ENCODE measurements around the gene GIT1. TPM values are rescaled to one million over a fixed set of nuclear protein-coding genes. Genes with fewer than 3 reads are reported as not detected.

GIT1 gene
- total RNA-seq, 1 donor from 2014 or later = 39.8 TPM

GRCh38 chr17:29610395-29610794 lies 20.9 kb upstream of the GIT1 start:
- intact Hi-C loops (cut with DNase I) = no loop called here
- Histone ChIP-seq H3K36me3 (no peaks in the 10 kb centered on the region), H3K9me3 (no peaks in the 10 kb centered on the region), H3K27ac (no peak overlapping the region), H3K4me1 (peaks cover 25% of the 10 kb centered on the region), H3K4me3 (no peak overlapping the region), H3K27me3 (no peaks in the 10 kb centered on the region)
- TF ChIP-seq POLR2AphosphoS5 (IDR thresholded peaks at IDR 0.05; ENCODE audit: insufficient read depth in 1 of 2, low read depth in 1 of 2) = no peak
- DNase-seq (ENCODE audit: extremely low spot score in 2 of 2) = no peak

- TF ChIP-seq CTCF (IDR thresholded peaks at IDR 0.05) = no peak
- TF ChIP-seq POLR2AphosphoS5 (IDR thresholded peaks at IDR 0.05; ENCODE audit: insufficient read depth in 1 of 2, low read depth in 1 of 2) = no peak
- no peak for TF ChIP-seq POLR2A (IDR thresholded peaks at IDR 0.05)
- DNase-seq (ENCODE audit: extremely low spot score in 2 of 2) = no peak
- no peaks in the 10 kb centered on the region for H3K36me3 ChIP-seq
- H3K9me3 ChIP-seq = no peaks in the 10 kb centered on the region
- no peak overlapping the region for H3K27ac ChIP-seq
- no peak overlapping the region for H3K4me3 ChIP-seq
- H3K4me1 ChIP-seq = peaks cover 11% of the 10 kb centered on the region
- intact Hi-C loops (cut with DNase I) = no loop called here
- H3K27me3 ChIP-seq = no peaks in the 10 kb centered on the region
Measured at GRCh38 chr17:29608986-29609385, 19.5 kb upstream of the GIT1 start.

GRCh38 chr17:29607557-29608195 lies 18.2 kb upstream of the GIT1 start:
- no peaks in the 10 kb centered on the region for H3K4me1 ChIP-seq
- TF ChIP-seq CTCF (IDR thresholded peaks at IDR 0.05) (no peak), POLR2A (IDR thresholded peaks at IDR 0.05) (no peak), POLR2AphosphoS5 (IDR thresholded peaks at IDR 0.05; ENCODE audit: insufficient read depth in 1 of 2, low read depth in 1 of 2) (no peak)
- no peak overlapping the region for H3K27ac ChIP-seq
- DNase-seq (ENCODE audit: extremely low spot score in 2 of 2) = no peak
- H3K4me3 ChIP-seq = no peak overlapping the region
- H3K27me3 ChIP-seq = no peaks in the 10 kb centered on the region
- H3K36me3 ChIP-seq = no peaks in the 10 kb centered on the region
- no peaks in the 10 kb centered on the region for H3K9me3 ChIP-seq
- intact Hi-C loops (cut with DNase I) = no loop called here

GRCh38 chr17:29603109-29603674 lies 13.7 kb upstream of the GIT1 start:
- TF ChIP-seq CTCF (IDR thresholded peaks at IDR 0.05) (no peak), POLR2AphosphoS5 (IDR thresholded peaks at IDR 0.05; ENCODE audit: insufficient read depth in 1 of 2, low read depth in 1 of 2) (no peak), POLR2A (IDR thresholded peaks at IDR 0.05) (no peak)
- Histone ChIP-seq H3K27me3 (no peaks in the 10 kb centered on the region), H3K9me3 (no peaks in the 10 kb centered on the region), H3K4me3 (no peak overlapping the region), H3K4me1 (no peaks in the 10 kb centered on the region), H3K36me3 (no peaks in the 10 kb centered on the region), H3K27ac (no peak overlapping the region)
- intact Hi-C loops (cut with DNase I) = no loop called here
- DNase-seq (ENCODE audit: extremely low spot score in 2 of 2) = no peak

GRCh38 chr17:29597361-29598172 lies 8.1 kb upstream of the GIT1 start:
- no peak for DNase-seq (ENCODE audit: extremely low spot score in 2 of 2)
- Histone ChIP-seq H3K27ac (peak overlapping the region; percentile 51), H3K9me3 (no peaks in the 10 kb centered on the region), H3K4me3 (no peak overlapping the region), H3K4me1 (peaks cover 40% of the 10 kb centered on the region), H3K27me3 (no peaks in the 10 kb centered on the region), H3K36me3 (no peaks in the 10 kb centered on the region)
- no peak for TF ChIP-seq CTCF (IDR thresholded peaks at IDR 0.05)
- TF ChIP-seq POLR2A (IDR thresholded peaks at IDR 0.05) = no peak
- TF ChIP-seq POLR2AphosphoS5 (IDR thresholded peaks at IDR 0.05; ENCODE audit: insufficient read depth in 1 of 2, low read depth in 1 of 2) = no peak
- intact Hi-C loops (cut with DNase I) = no loop called here

Measured in vagina (tissue), 2 donors.